Neural crest cell (in vitro differentiated cells): ENCODE results near the gene PCSK2. TPM values are rescaled to one million over a fixed set of nuclear protein-coding genes. Genes with fewer than 3 reads are reported as not detected.

Source experiments
- DNase-seq: peaks from one replicate; pipeline ENCODE4 v3.0.0; 2021; ENCODE audit warnings: low read depth, mixed read lengths, low spot score
- H3K27ac Mint-ChIP-seq: one replicate; pipeline ENCODE4 v1.8.0; 2021; ENCODE audit warnings: mild to moderate bottlenecking, mixed read lengths; ENCODE audit not compliant: unreplicated experiment
- H3K27me3 Mint-ChIP-seq: 2 replicates; pipeline ENCODE4 v1.8.0; 2021; ENCODE audit warnings: low read depth, mild to moderate bottlenecking, mixed read lengths
- H3K36me3 Mint-ChIP-seq: 2 replicates; pipeline ENCODE4 v1.8.0; 2021; ENCODE audit warnings: low read depth, mild to moderate bottlenecking, mixed read lengths
- H3K4me1 Mint-ChIP-seq: 2 replicates; pipeline ENCODE4 v1.8.0; 2021; ENCODE audit warnings: mixed read lengths
- H3K4me3 Mint-ChIP-seq: one replicate; pipeline ENCODE4 v1.8.0; 2021; ENCODE audit warnings: mild to moderate bottlenecking, mixed read lengths
- H3K9me3 Mint-ChIP-seq: 2 replicates; pipeline ENCODE4 v1.8.0; 2021; ENCODE audit warnings: mixed read lengths
- CTCF ChIP-seq: fragments of 200-600 bp; sonication (generic); conservative IDR thresholded peaks from 2 replicates; pipeline ENCODE4 v1.5.0; 2021; ENCODE audit warnings: antibody characterized with exemption, mild to moderate bottlenecking
- total RNA-seq: library from RNA; stranded (reverse); gene quantifications from 2 replicates; pipeline ENCODE4 v1.2.1, GENCODE V29; 2021

PCSK2 gene
- total RNA-seq, 1 donor from 2014 or later: 2.1 TPM

GRCh38 chr20:17287503-17287902 lies 60.7 kb downstream of the PCSK2 start:
- no peak for DNase-seq
- peak; percentile 42 for TF ChIP-seq CTCF
- no peaks in the 10 kb centered on the region for H3K36me3 Mint-ChIP-seq

DNA sequence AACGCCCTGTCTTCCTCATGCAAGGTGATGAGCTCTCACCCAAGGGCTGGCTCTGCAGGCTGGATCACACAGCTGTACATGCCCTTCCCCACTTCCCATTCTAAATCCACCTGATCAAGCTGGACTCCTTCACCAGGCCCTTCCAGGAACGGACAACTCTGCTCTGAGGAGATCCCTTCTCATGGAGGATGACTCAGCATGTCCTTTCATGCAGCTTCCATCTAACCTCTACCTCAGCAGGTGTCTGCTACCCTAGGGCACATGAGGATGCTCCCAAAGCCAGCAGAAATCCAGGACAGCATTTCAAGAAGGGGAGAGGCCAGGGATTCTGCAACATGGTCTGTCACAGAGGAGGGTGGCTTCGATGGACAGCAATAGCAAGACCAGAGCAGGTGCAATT lies 61.2 kb downstream of the PCSK2 start:
- DNase-seq: no peak
- H3K4me1 Mint-ChIP-seq: peaks cover 8% of the 10 kb centered on the region
- no peaks in the 10 kb centered on the region for H3K27me3 Mint-ChIP-seq
- H3K9me3 Mint-ChIP-seq: no peaks in the 10 kb centered on the region
- no peak for TF ChIP-seq CTCF
- H3K36me3 Mint-ChIP-seq: no peaks in the 10 kb centered on the region
- no peak overlapping the region for H3K4me3 Mint-ChIP-seq
- H3K27ac Mint-ChIP-seq: no peak overlapping the region

More at GRCh38 chr20:17287503-17287902, 60.7 kb downstream of the PCSK2 start:
- Mint-ChIP-seq H3K27ac (no peak overlapping the region), H3K4me3 (no peak overlapping the region), H3K27me3 (no peaks in the 10 kb centered on the region), H3K9me3 (no peaks in the 10 kb centered on the region), H3K4me1 (peaks cover 8% of the 10 kb centered on the region)

DNA sequence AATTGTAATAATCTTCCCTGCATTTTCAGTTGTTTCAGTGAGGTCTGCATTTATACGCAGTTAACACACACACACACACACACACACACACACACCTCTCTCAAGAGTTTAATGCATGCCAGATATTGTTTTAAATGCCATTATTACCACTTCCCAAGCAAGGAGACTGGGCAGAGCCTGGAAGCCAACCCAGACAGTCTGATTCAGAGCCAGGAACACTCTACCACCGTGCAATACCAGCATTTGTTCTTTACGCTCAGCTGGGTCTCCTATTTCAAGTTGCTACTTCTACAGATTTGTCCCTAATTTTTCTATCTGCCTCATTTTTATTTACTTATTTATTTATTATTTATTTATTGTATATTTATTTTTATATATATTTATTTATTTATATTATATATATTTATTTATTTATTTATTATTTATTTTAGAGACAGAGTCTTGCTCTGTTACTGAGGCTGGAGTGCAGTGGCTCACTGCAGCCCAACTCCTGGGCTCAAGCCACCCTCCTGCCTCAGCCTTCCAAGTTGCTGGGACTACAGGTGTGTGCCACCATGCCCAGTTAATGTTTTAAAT lies 68.4 kb downstream of the PCSK2 start:
- Mint-ChIP-seq H3K9me3 (no peaks in the 10 kb centered on the region), H3K36me3 (no peaks in the 10 kb centered on the region), H3K4me3 (no peak overlapping the region), H3K4me1 (no peaks in the 10 kb centered on the region), H3K27ac (no peak overlapping the region), H3K27me3 (no peaks in the 10 kb centered on the region)
- DNase-seq: no peak
- no peak for TF ChIP-seq CTCF

DNA sequence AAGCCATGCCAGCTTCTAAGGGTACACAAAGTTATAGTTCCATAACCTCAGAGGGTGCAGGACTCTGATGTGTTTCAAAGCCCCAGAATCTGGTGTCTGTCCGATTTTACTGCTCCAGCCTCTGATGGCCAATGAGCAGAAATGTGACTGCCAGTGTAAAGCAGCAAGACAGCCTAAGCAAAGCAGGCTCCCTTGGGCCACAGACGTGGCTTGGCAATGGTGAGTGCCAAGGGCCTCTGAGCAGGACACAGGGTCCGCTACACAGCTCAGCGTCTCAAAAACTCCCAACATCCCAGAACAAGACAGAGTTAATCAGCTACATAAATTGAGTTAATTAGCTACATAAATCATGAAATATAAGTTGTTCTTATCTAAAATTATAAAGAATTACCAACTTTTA lies 69.2 kb downstream of the PCSK2 start:
- no peaks in the 10 kb centered on the region for H3K27me3 Mint-ChIP-seq
- DNase-seq: no peak
- no peak overlapping the region for H3K4me3 Mint-ChIP-seq
- TF ChIP-seq CTCF: no peak
- no peaks in the 10 kb centered on the region for H3K9me3 Mint-ChIP-seq
- H3K27ac Mint-ChIP-seq: no peak overlapping the region
- no peaks in the 10 kb centered on the region for H3K4me1 Mint-ChIP-seq
- no peaks in the 10 kb centered on the region for H3K36me3 Mint-ChIP-seq

DNA sequence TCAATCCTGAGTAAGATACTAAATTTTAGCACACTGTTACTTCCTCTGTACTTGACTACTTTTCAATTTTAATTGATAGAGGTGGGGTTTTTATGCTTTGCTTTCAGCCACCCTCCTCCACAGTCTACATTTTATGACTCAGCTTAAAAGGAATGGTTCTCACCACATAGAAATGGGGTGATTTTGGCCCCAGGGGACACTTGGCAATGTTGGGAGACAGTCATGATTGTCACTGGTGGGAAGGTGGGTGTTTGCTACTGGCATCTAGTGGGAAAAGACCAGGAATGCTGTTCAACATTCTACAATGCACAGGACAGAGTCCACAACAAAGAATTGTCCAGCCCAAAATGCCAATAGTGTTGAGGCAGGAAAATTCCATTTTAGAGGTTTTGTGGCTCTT lies 71.3 kb downstream of the PCSK2 start:
- Mint-ChIP-seq H3K27ac (no peak overlapping the region), H3K4me3 (no peak overlapping the region), H3K36me3 (no peaks in the 10 kb centered on the region), H3K27me3 (no peaks in the 10 kb centered on the region), H3K4me1 (no peaks in the 10 kb centered on the region), H3K9me3 (peaks cover 5% of the 10 kb centered on the region)
- no peak for DNase-seq
- TF ChIP-seq CTCF: no peak
